ENCODE results near the gene PTTG2. TPM values are rescaled to one million over a fixed set of nuclear protein-coding genes. Genes with fewer than 3 reads are reported as not detected.
"Not testable (repeated sequence)": the region's sequence is repeated elsewhere in the genome, so short reads cannot be mapped to it uniquely, and the experiment has no call there.

The PTTG2 gene
- polyA plus RNA-seq, result not detected

DNA sequence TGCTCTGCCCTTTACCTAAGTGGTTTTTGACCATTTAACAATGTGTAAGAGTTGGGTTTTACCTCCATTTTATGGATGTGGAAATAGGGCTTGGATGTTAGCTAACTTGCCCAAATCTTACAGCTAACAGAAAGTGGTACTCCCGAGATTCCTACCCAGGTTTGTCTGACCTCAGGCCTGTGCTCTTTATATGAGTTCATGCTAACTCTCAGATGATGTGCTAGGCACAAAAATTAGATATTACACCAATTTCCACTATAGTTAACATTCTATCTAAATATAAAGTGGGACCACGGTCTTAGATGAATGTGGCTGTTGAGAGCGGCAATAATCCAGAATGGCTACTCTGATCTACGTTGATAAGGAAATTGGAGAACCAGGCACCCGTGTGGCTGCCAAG is at the start of gene PTTG2:
Gene PTTG2, plus strand, starts transcription at position 301 of the 400 bp plus-strand sequence. Its CDS starts 37 bp downstream, at position 338.
- H3K27ac Mint-ChIP-seq, result peak within 1 kb of the TSS in 2 of 6 donors; percentile 4 to 25
- no peaks in the 10 kb centered on the region for H3K9me3 Mint-ChIP-seq
- DNase-seq, result no peak
- no peaks in the 10 kb centered on the region for H3K36me3 Mint-ChIP-seq
- peaks cover 7 to 15% of the 10 kb centered on the region in 2 donors for H3K4me1 Mint-ChIP-seq
- H3K4me3 Mint-ChIP-seq, result no peak within 1 kb of the TSS
- no peaks in the 10 kb centered on the region for H3K27me3 Mint-ChIP-seq (ENCODE audit: low read depth in 3 of 3)

DNA sequence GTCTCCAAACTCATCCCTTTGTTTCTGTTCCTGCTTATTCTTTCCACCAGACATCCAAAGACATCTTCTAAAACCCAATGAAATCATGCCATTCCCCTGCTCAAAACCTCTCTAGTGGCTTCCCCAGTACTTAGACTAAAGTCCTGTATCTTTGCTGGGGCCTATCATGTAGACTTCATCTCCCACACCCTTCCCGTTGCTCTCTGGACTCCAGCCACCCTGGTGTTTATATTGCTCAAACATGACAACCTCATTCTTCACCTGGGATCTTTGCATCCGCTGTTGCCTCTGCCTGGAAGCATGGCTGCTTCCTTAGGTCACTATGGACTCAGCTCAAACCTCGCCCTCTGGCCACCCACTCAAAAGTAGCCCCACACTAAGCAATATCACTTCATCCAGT is 45.7 kb upstream of the PTTG2 start:
- H3K9me3 Mint-ChIP-seq, result no peaks in the 10 kb centered on the region
- peaks cover 0 to 2% (median 0%) of the 10 kb centered on the region in 3 donors for H3K27me3 Mint-ChIP-seq (ENCODE audit: low read depth in 3 of 3)
- peaks cover 9 to 23% of the 10 kb centered on the region in 2 donors for H3K4me1 Mint-ChIP-seq
- no peak for DNase-seq
- H3K36me3 Mint-ChIP-seq, result no peaks in the 10 kb centered on the region
- no peak overlapping the region for H3K27ac Mint-ChIP-seq
- H3K4me3 Mint-ChIP-seq, result no peak overlapping the region

DNA sequence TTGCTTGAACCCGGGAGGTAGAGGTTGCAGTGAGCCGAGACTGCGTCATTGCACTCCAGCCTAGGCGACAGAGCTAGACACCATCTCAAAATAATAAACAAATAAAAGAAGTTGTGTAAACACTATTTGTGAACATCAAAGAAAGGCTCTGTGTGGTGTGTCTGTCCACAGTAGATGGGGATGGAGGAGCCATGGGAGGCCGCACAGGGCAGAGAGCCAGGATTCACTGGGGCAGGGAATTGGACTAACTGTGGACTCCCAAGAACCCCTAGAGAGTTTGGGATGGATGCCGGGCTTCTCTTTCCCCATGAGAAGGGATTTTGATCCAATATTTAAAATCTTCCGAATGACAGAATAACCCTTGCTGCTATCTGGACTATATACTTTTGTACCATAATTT is 42.8 kb upstream of the PTTG2 start:
- Mint-ChIP-seq H3K4me3 (no peak overlapping the region), H3K27me3 (ENCODE audit: low read depth in 3 of 3) (peaks cover 0 to 2% (median 0%) of the 10 kb centered on the region in 3 donors), H3K4me1 (peaks cover 21 to 22% of the 10 kb centered on the region in 2 donors), H3K9me3 (no peaks in the 10 kb centered on the region), H3K36me3 (peaks cover 0 to 10% (median 0%) of the 10 kb centered on the region in 3 donors), H3K27ac (no peak overlapping the region)
- DNase-seq, result no peak

DNA sequence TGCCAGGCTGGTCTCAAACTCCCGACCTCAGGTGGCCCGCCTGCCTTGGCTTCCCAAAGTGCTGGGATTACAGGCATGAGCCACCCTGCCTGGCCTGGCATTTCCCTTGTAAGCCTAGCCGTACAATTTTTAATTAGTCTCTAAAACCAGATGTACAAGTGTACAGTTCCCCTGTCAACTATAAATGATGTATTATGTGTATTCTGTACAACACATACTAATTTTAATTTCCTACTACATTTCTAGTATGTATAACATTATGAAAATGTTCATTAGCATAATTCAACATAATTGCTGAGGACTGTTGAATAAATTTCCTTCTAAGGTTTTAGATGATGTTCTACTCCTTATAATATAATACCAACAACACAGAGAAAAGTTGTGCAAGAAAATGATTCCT is 41.5 kb upstream of the PTTG2 start:
- H3K4me1 Mint-ChIP-seq, result peaks cover 22 to 24% of the 10 kb centered on the region in 2 donors
- H3K27ac Mint-ChIP-seq, result no peak overlapping the region
- no peak for DNase-seq
- peaks cover 0 to 2% (median 0%) of the 10 kb centered on the region in 3 donors for H3K27me3 Mint-ChIP-seq (ENCODE audit: low read depth in 3 of 3)
- peaks cover 0 to 12% (median 0%) of the 10 kb centered on the region in 3 donors for H3K36me3 Mint-ChIP-seq
- H3K4me3 Mint-ChIP-seq, result no peak overlapping the region
- no peaks in the 10 kb centered on the region for H3K9me3 Mint-ChIP-seq

DNA sequence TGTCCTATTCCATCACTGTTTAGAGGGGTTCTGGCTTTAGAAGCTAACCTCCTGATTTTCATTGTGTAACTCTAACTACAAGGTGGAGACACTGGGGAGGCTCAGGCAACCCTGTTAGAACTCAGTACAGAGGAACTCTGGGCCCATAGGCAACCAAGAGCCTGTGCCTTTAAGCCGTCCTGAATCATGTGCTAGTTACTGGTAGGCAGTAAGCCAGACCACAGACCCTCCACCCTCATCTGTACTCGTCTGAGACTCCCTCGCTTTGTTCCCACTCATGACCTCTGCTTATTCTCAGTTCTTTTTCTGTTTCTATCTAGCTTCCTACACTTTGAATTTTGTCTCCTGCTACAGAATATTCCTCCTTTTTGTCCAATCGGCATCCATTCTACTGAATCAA is 37.9 kb upstream of the PTTG2 start:
- H3K9me3 Mint-ChIP-seq, result no peaks in the 10 kb centered on the region
- H3K4me1 Mint-ChIP-seq, result peaks cover 27 to 41% of the 10 kb centered on the region in 2 donors
- H3K36me3 Mint-ChIP-seq, result peaks cover 6 to 12% (median 7%) of the 10 kb centered on the region in 3 donors
- no peak overlapping the region for H3K4me3 Mint-ChIP-seq
- DNase-seq, result no peak
- H3K27me3 Mint-ChIP-seq (ENCODE audit: low read depth in 3 of 3), result no peaks in the 10 kb centered on the region
- H3K27ac Mint-ChIP-seq, result peak overlapping the region in 1 of 6 donors; percentile 17

DNA sequence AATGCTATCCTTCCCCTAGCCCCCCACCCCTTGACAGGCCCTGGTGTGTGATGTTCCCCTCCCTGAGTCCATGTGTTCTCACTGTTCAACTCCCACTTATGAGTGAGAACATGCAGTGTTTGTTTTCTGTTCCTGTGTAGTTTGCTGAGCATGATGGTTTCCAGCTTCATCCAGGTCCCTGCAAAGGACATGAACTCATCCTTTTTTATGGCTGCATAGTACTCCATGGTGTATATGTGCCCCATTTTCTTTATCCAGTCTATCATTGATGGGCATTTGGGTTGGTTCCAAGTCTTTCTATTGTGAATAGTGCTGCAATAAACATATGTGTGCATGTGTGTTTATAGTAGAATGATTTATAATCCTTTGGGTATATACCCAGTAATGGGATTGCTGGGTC is 37.1 kb upstream of the PTTG2 start:
- Mint-ChIP-seq H3K36me3 (peaks cover 6 to 12% (median 7%) of the 10 kb centered on the region in 3 donors), H3K4me1 (peaks cover 29 to 45% of the 10 kb centered on the region in 2 donors)
- not testable (repeated sequence) for DNase-seq; H3K27ac Mint-ChIP-seq; H3K4me3 Mint-ChIP-seq; H3K27me3 Mint-ChIP-seq (ENCODE audit: low read depth in 3 of 3); H3K9me3 Mint-ChIP-seq

DNA sequence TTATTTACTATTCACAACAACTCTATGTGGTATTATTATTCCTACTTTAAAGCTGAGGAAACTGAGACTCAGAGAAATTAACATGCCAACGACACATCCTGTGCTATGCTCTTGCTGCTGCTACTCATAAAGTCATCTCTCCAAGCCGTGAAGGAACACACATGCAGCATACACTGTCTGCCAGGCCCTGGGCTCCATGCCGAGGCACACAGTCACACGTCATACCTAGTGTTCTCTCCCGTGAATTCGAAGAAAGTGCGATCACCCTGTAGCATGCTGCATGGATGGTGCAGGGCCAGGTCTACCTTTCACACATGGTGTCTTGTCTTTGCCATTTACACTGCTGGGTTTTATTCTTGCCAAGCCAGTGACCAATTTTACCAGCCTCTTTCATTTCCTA is 35.3 kb upstream of the PTTG2 start:
- Mint-ChIP-seq H3K4me1 (peaks cover 39 to 64% of the 10 kb centered on the region in 2 donors), H3K27me3 (ENCODE audit: low read depth in 3 of 3) (no peaks in the 10 kb centered on the region), H3K4me3 (no peak overlapping the region), H3K36me3 (peaks cover 7 to 12% (median 8%) of the 10 kb centered on the region in 3 donors), H3K9me3 (no peaks in the 10 kb centered on the region), H3K27ac (no peak overlapping the region)
- DNase-seq, result no peak

DNA sequence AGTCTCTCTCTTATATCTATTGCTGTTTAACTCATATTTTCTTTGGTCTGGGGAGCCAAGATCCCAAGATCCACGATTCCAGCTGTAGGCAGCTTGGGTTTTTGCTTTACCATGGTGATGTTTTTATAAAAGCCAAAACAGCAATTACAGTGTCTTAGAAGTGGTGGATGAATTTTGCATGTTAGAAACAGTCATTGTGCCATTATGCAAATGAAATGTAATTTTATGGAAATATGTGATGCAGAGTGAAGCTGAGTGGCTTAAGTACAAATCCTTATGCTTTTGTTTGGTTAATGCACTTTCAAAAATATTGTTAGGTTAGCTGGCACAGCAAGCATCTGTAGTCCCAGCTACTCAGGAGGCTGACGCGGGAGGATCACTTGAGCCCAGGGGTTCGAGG is 32.8 kb upstream of the PTTG2 start:
- Mint-ChIP-seq H3K4me1 (peaks cover 21 to 46% of the 10 kb centered on the region in 2 donors), H3K4me3 (no peak overlapping the region), H3K27ac (no peak overlapping the region), H3K27me3 (ENCODE audit: low read depth in 3 of 3) (no peaks in the 10 kb centered on the region), H3K36me3 (peaks cover 2 to 11% (median 9%) of the 10 kb centered on the region in 3 donors), H3K9me3 (no peaks in the 10 kb centered on the region)
- DNase-seq, result no peak

DNA sequence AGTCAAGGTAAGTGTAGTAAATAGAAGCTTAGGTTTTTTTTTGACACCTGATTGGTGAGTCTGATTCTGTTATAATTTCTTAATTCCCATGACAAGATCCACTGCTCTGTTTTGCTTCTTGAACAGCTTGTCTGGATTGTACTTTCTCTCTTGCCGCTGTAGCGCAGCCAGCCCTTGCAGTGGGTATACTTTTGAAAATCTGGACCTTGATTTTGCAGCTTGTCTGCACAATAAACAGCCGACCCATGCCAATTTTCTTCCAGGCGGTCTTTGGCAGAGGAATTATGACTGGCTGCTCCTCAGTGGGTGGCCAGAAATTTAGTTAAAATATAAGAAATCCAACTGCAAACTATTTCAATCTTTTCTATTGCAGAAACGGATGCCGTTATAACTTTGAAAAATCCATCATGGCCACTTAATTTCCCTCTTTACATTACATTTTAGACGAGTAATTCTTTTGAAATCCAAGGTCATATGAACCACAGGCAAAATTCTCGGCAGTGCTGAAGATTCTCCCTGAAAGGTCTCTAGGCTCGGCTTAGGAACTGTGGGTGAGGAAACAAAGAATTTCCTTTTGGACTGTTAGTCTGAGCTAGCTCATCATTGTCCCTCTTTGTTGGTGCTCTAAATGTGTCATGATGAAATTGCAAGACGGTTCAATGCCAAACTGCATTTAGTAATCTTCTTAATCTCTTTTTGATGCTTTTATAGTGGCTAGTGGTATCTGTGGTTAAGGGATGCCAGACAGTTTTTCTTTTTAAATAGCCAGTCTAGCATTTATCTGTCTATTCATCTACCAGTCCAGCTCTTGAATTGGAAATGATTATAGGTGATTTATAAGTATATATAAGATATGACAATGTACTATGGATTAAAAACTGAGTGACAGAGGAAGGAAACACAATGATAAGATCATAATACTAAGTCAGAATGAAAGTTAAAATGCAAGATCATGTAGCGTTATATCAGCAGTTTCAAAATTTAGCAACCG is 31.5 kb upstream of the PTTG2 start:
- H3K4me3 Mint-ChIP-seq, result no peak overlapping the region

DNA sequence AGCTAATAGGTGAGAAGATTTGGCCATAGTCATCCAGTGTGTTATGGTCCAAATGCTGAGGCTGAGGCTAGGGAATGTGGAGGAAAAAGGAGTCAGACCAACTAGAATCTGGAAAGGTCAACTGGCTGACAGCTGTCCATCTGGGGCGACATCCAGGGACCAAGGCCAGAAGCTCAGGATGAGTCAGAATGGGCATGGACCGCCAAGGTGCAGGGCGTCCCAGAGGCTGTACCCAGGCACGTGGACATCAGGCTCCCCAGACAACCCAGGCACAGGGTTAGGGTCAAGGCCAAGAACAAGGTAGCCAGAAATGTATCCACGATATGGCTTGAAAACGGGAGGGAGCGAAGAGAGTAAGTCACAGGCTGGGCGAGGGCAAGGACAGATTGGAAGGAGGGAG is 26.1 kb upstream of the PTTG2 start:
- no peak for DNase-seq
- no peaks in the 10 kb centered on the region for H3K27me3 Mint-ChIP-seq (ENCODE audit: low read depth in 3 of 3)
- H3K27ac Mint-ChIP-seq, result peak overlapping the region in 1 of 6 donors; percentile 23
- H3K36me3 Mint-ChIP-seq, result peaks cover 3 to 8% (median 8%) of the 10 kb centered on the region in 3 donors
- H3K4me3 Mint-ChIP-seq, result no peak overlapping the region
- no peaks in the 10 kb centered on the region for H3K9me3 Mint-ChIP-seq
- peaks cover 18 to 24% of the 10 kb centered on the region in 2 donors for H3K4me1 Mint-ChIP-seq

More for the DNA sequence above, 31.5 kb upstream of the PTTG2 start:
- no peaks in the 10 kb centered on the region for H3K9me3 Mint-ChIP-seq
- DNase-seq, result peak in 1 of 3 donors; percentile 10
- peak overlapping the region in 1 of 6 donors; percentile 28 for H3K27ac Mint-ChIP-seq
- peaks cover 18 to 42% of the 10 kb centered on the region in 2 donors for H3K4me1 Mint-ChIP-seq
- no peaks in the 10 kb centered on the region for H3K27me3 Mint-ChIP-seq (ENCODE audit: low read depth in 3 of 3)
- peaks cover 3 to 11% (median 9%) of the 10 kb centered on the region in 3 donors for H3K36me3 Mint-ChIP-seq

DNA sequence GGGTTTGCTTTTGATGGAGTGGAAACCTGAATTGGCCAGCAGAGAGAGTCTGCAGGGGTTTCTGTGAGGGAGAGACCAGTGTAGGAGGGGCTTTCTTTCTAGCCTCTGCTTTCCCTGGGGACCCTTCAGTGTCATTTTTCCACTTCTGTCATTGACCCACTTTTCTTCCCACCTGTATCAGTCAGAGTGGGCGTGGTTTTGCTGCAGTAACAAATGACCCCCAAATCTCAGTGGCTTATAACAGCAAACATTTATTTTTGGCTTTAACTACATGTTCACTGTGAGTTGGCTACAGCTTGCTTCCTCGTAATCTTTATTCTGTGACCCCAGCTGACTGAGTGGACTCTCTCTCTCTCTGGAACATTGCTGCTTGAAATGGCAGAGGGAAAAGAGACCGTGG is 25.6 kb upstream of the PTTG2 start:
- no peak overlapping the region for H3K4me3 Mint-ChIP-seq
- no peaks in the 10 kb centered on the region for H3K9me3 Mint-ChIP-seq
- no peaks in the 10 kb centered on the region for H3K27me3 Mint-ChIP-seq (ENCODE audit: low read depth in 3 of 3)
- no peak overlapping the region for H3K27ac Mint-ChIP-seq
- no peak for DNase-seq
- peaks cover 15 to 22% of the 10 kb centered on the region in 2 donors for H3K4me1 Mint-ChIP-seq
- peaks cover 3 to 8% (median 8%) of the 10 kb centered on the region in 3 donors for H3K36me3 Mint-ChIP-seq

DNA sequence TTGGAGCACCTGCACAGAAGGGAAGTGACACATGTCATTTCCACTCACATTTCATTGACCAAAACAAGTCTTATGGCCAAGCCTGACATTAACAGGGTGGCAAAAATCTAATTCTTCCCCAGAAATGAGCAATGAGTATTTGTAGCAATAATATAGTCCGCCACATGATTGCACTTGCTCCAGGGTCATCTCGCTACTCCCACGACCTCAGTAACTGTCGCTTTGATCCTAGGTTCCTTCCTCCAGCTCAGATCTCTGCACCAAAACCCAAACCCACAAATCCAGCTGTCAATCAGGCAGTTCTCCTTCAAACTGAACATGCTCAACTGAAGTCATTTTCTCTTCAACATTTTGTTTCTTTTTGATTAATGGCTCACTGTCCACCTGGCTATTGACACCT is 25.2 kb upstream of the PTTG2 start:
- H3K27me3 Mint-ChIP-seq (ENCODE audit: low read depth in 3 of 3), result no peaks in the 10 kb centered on the region
- peaks cover 1 to 8% (median 6%) of the 10 kb centered on the region in 3 donors for H3K36me3 Mint-ChIP-seq
- H3K4me3 Mint-ChIP-seq, result no peak overlapping the region
- H3K27ac Mint-ChIP-seq, result no peak overlapping the region
- DNase-seq, result no peak
- peaks cover 14 to 19% of the 10 kb centered on the region in 2 donors for H3K4me1 Mint-ChIP-seq
- no peaks in the 10 kb centered on the region for H3K9me3 Mint-ChIP-seq

DNA sequence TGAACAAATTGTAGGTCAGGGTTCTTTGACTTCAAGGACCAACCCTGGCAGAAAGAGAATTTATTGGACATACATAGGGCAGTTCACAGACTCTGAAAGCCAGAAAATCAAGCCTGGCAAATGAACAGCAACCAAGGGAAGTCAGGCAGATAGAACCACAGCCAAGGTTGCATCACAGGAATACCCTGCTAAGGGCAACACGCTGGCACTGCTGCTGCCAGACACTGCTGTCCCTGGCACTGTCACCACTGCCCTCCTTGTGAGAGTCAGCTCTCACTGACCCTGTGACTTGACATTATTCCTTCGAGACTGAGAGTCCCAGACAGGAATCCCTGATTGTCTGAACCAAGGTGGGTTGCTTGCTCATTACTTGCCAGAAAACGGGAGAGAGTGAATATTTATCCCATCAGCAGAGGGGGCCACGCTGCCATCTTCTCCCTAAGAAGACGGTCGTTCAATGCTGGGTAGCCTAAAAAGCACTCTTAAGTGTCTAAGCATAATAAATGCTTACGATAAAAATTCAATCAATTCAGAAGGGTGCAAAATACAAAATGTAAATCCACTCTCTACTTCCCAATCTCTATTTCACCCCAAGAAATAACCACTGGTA is 23.2 kb upstream of the PTTG2 start:
- no peak overlapping the region for H3K4me3 Mint-ChIP-seq
- DNase-seq, result no peak
- H3K4me1 Mint-ChIP-seq, result peaks cover 17 to 26% of the 10 kb centered on the region in 2 donors
- peak overlapping the region in 1 of 6 donors; percentile 78 for H3K27ac Mint-ChIP-seq
- H3K27me3 Mint-ChIP-seq (ENCODE audit: low read depth in 3 of 3), result no peaks in the 10 kb centered on the region
- H3K36me3 Mint-ChIP-seq, result peaks cover 0 to 8% (median 5%) of the 10 kb centered on the region in 3 donors
- H3K9me3 Mint-ChIP-seq, result no peaks in the 10 kb centered on the region

DNA sequence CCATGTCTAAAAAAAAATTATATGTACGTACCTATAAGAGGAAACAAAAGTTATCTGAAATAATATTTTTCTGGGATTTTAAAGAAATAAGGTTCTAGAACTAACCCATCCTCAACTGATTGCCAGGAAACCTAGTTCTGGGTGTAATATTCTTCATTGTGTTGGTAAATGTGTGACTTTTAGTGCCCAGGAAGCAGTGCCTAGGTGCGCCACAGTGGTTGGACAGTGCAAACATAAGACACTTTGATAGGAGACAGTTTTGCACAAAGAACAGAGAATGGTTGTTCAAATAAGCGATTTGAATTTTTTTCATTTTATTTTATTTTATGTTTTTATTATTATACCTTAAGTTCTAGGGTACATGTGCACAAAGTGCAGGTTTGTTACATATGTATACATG is 22.0 kb upstream of the PTTG2 start:
- no peaks in the 10 kb centered on the region for H3K9me3 Mint-ChIP-seq
- H3K4me1 Mint-ChIP-seq, result peaks cover 18 to 26% of the 10 kb centered on the region in 2 donors
- H3K27me3 Mint-ChIP-seq (ENCODE audit: low read depth in 3 of 3), result no peaks in the 10 kb centered on the region
- no peak overlapping the region for H3K27ac Mint-ChIP-seq
- H3K36me3 Mint-ChIP-seq, result peaks cover 0 to 9% (median 5%) of the 10 kb centered on the region in 3 donors
- no peak overlapping the region for H3K4me3 Mint-ChIP-seq
- no peak for DNase-seq
